Retinal pigment epithelial cell (primary cell): ENCODE results near the gene ERAS.
A peak's percentile ranks its signal among the peaks of the same experiment; 100 is the strongest.

Experiments used
- DNase-seq: peaks from one replicate; pipeline ENCODE4 v3.0.0-alpha.2; 2010; ENCODE audit warnings: low read depth
- H3K4me3 ChIP-seq: 2 replicates; pipeline ENCODE4 v1.5.1; 2011; ENCODE audit warnings: mild to moderate bottlenecking, low read length, control low read depth, moderate library complexity
- CTCF ChIP-seq: conservative IDR thresholded peaks from 2 replicates; pipeline ENCODE4 v1.5.1; 2011; ENCODE audit warnings: low read depth, low read length, control low read depth, inconsistent platforms

ERAS gene

DNA sequence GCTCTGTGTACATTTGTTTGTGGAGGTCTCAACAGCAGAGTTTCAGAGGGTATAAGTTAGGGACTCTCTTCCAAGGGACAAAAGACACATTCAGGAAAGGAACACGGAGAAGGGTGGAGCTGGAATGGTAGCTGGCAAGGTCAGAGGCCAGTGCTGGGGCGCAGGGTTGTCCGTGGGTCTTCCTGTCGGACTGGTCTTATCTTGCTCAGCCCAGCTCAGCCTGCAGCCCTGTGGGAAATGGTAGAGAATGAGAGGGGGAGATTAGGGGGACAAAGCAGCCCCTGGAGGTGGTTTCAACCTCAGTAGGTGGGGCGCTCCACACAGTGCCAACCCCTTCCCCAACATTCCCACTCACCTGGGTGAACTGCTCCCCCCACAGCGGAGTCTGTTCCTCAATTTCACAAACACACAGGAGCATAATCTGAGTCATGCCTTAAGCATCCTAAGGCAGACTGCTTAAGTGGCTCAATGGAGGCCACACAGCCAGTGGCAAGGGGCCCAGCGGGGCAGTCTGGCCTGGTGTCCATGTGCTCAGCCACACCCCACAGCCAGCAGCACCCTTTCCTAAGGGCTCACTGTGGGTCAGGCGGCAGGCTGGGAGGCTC lies 31.3 kb upstream of the ERAS start:
- DNase-seq, result peak; percentile 48
- no peak for TF ChIP-seq CTCF
- no peak overlapping the region for H3K4me3 ChIP-seq

GRCh38 chrX:48798318-48798717 lies 28.0 kb upstream of the ERAS start:
- no peak for DNase-seq
- no peak for TF ChIP-seq CTCF
- no peak overlapping the region for H3K4me3 ChIP-seq

- peak overlapping the region; percentile 58 for H3K4me3 ChIP-seq
- DNase-seq, result no peak
- TF ChIP-seq CTCF, result no peak
Measured at GRCh38 chrX:48800574-48801279, 25.6 kb upstream of the ERAS start.

GRCh38 chrX:48801280-48802088 lies 24.8 kb upstream of the ERAS start, which contains the start of gene HDAC6:
Gene HDAC6, plus strand, starts transcription at chrX:48802067. Its CDS starts 626 bp downstream, at chrX:48802693.
- TF ChIP-seq CTCF, result no peak
- peak within 1 kb of the TSS; percentile 74 for H3K4me3 ChIP-seq
- DNase-seq, result peak; percentile 91

DNA sequence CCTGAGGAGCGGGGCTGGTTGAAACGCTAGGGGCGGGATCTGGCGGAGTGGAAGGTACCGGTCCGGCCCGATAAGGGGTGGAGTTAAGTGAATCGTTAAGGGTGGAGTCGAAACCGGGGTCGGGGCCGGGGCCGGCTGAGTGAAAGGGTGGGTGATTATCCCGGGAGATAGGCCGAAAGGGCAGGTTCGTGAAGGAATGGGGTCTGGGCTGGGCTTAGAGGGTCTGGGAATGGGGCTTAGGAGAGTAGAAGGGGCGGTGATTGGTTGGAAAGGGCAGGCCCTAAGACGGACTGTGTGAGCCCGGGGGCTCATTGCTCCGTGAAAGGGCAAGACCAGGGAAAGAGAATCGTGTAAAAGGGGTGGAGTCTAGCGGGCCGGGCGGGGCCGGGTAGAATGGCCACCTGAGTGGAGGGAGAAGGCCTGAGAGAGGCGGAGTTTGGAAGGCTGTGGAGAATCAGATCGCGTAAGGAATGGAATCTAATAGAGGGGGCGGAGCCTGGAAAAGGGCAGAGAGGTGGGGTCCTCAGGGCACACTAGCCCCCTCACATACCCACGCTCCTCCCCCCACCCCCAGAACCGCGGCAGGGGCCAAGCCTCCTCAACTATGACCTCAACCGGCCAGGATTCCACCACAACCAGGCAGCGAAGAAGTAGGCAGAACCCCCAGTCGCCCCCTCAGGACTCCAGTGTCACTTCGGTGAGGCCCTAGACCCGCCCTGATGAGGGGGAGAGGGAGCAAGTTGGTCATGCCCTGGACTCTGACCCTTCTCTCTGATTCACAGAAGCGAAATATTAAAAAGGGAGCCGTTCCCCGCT lies 24.0 kb upstream of the ERAS start:
- DNase-seq, result peak; percentile 55
- peak overlapping the region; percentile 74 for H3K4me3 ChIP-seq
- TF ChIP-seq CTCF, result no peak

- no peak for DNase-seq
- no peak for TF ChIP-seq CTCF
- peak overlapping the region; percentile 74 for H3K4me3 ChIP-seq
Measured at GRCh38 chrX:48802905-48803200, 23.5 kb upstream of the ERAS start.
